HCT116 (cell line): ENCODE measurements around the gene DCHS1.

Source experiments
- CBX3 ChIP-seq: IDR thresholded peaks from 2 replicates; pipeline ENCODE4 v1.6.1; 2012; ENCODE audit warnings: low read depth
- EGR1 ChIP-seq: IDR thresholded peaks from 2 replicates; pipeline ENCODE4 v1.6.1; 2012; ENCODE audit warnings: low read depth
- EZH2 ChIP-seq: fragments of 200-600 bp; sonication (generic); IDR thresholded peaks from 2 replicates; pipeline ENCODE4 v1.6.1; 2017; ENCODE audit warnings: antibody characterized with exemption, mixed run types
- EZH2phosphoT487 ChIP-seq: fragments of 200-600 bp; IDR thresholded peaks from 2 replicates; pipeline ENCODE4 v1.6.1; 2018; ENCODE audit warnings: antibody characterized with exemption, borderline replicate concordance
- POLR2A ChIP-seq: IDR thresholded peaks from 2 replicates; pipeline ENCODE4 v1.7.0; 2011; ENCODE audit warnings: borderline replicate concordance; ENCODE audit not compliant: insufficient read depth, insufficient read length; ENCODE audit errors: extremely low read depth
- POLR2AphosphoS5 ChIP-seq: IDR thresholded peaks from 2 replicates; pipeline ENCODE4 v1.6.1; 2011; ENCODE audit warnings: mild to moderate bottlenecking, low read depth, low read length, moderate library complexity
- YY1 ChIP-seq: IDR thresholded peaks from 2 replicates; pipeline ENCODE4 v1.6.1; 2011; ENCODE audit warnings: low read length, low read depth, moderate library complexity, mild to moderate bottlenecking; ENCODE audit not compliant: insufficient replicate concordance; ENCODE audit errors: extremely low read depth
- TF ChIP-seq, protein P1 (sequence below): IDR thresholded peaks from 2 replicates; pipeline ENCODE4 v1.6.1; 2012; ENCODE audit warnings: low read depth
- TF ChIP-seq, protein P2 (sequence below), 3 experiments: fragments of 200-600 bp in 1 of 3; sonication (generic) in 1 of 3; IDR thresholded peaks in 2 of 3; conservative IDR thresholded peaks in 1 of 3; 2 replicates each; pipeline ENCODE4 v1.5.1; 2012 to 2017; ENCODE audit warnings: low read depth in 2 of 3, low read length in 2 of 3, antibody characterized with exemption in 1 of 3, borderline replicate concordance in 1 of 3, control low read depth in 1 of 3, mild to moderate bottlenecking in 1 of 3, mixed read lengths in 1 of 3, mixed run types in 1 of 3, moderate library complexity in 1 of 3; ENCODE audit not compliant: insufficient read depth in 1 of 3
- TF ChIP-seq, protein P3 (sequence below): IDR thresholded peaks from 2 replicates; pipeline ENCODE4 v1.6.1; 2012
- TF ChIP-seq, protein P4 (sequence below): IDR thresholded peaks from 2 replicates; pipeline ENCODE4 v1.6.1; 2012

DNA sequence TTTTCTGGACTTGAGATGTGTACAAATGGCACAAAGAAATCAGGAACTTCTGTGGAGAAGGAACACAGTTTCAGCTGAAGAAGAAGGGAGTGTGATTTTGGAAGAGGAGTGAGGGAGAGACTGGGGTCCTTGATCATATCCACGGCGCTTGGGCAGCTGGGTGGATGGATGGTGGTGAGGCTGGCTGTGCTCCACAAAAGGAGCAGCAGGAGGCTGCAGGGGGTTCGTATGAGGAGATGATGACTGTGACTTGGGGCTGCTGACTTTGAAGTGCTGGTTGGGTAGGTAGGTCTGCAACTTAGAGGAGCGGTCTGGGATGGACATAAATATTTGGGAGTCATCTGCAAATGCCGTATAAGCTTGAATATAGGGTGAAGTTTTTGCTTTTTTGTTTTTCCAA, 1.3 kb upstream of the DCHS1 start:
- TF ChIP-seq POLR2AphosphoS5 (no peak), EZH2 (no peak), POLR2A (no peak), EZH2phosphoT487 (no peak), YY1 (no peak), EGR1 (no peak), CBX3 (no peak)
- TF ChIP-seq, protein P1, sequence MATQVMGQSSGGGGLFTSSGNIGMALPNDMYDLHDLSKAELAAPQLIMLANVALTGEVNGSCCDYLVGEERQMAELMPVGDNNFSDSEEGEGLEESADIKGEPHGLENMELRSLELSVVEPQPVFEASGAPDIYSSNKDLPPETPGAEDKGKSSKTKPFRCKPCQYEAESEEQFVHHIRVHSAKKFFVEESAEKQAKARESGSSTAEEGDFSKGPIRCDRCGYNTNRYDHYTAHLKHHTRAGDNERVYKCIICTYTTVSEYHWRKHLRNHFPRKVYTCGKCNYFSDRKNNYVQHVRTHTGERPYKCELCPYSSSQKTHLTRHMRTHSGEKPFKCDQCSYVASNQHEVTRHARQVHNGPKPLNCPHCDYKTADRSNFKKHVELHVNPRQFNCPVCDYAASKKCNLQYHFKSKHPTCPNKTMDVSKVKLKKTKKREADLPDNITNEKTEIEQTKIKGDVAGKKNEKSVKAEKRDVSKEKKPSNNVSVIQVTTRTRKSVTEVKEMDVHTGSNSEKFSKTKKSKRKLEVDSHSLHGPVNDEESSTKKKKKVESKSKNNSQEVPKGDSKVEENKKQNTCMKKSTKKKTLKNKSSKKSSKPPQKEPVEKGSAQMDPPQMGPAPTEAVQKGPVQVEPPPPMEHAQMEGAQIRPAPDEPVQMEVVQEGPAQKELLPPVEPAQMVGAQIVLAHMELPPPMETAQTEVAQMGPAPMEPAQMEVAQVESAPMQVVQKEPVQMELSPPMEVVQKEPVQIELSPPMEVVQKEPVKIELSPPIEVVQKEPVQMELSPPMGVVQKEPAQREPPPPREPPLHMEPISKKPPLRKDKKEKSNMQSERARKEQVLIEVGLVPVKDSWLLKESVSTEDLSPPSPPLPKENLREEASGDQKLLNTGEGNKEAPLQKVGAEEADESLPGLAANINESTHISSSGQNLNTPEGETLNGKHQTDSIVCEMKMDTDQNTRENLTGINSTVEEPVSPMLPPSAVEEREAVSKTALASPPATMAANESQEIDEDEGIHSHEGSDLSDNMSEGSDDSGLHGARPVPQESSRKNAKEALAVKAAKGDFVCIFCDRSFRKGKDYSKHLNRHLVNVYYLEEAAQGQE = no peak
- TF ChIP-seq, protein P2, sequence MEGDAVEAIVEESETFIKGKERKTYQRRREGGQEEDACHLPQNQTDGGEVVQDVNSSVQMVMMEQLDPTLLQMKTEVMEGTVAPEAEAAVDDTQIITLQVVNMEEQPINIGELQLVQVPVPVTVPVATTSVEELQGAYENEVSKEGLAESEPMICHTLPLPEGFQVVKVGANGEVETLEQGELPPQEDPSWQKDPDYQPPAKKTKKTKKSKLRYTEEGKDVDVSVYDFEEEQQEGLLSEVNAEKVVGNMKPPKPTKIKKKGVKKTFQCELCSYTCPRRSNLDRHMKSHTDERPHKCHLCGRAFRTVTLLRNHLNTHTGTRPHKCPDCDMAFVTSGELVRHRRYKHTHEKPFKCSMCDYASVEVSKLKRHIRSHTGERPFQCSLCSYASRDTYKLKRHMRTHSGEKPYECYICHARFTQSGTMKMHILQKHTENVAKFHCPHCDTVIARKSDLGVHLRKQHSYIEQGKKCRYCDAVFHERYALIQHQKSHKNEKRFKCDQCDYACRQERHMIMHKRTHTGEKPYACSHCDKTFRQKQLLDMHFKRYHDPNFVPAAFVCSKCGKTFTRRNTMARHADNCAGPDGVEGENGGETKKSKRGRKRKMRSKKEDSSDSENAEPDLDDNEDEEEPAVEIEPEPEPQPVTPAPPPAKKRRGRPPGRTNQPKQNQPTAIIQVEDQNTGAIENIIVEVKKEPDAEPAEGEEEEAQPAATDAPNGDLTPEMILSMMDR (IDR thresholded peaks at IDR 0.05 in 2 of 3, conservative IDR thresholded peaks at IDR 0.05 in 1 of 3; ENCODE audit: borderline replicate concordance in 1 of 3, insufficient read depth in 1 of 3, low read depth in 2 of 3, low read length in 2 of 3) = no peak
- TF ChIP-seq, protein P3, sequence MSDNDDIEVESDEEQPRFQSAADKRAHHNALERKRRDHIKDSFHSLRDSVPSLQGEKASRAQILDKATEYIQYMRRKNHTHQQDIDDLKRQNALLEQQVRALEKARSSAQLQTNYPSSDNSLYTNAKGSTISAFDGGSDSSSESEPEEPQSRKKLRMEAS = no peak
- TF ChIP-seq, protein P4, sequence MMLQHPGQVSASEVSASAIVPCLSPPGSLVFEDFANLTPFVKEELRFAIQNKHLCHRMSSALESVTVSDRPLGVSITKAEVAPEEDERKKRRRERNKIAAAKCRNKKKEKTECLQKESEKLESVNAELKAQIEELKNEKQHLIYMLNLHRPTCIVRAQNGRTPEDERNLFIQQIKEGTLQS = no peak
